Measurements from ENCODE around the gene SMAD5. TPM values are rescaled to one million over a fixed set of nuclear protein-coding genes. Genes with fewer than 3 reads are reported as not detected.

SMAD5 gene
- total RNA-seq, 1 experiment from 2014 or later: 56.3 TPM

DNA sequence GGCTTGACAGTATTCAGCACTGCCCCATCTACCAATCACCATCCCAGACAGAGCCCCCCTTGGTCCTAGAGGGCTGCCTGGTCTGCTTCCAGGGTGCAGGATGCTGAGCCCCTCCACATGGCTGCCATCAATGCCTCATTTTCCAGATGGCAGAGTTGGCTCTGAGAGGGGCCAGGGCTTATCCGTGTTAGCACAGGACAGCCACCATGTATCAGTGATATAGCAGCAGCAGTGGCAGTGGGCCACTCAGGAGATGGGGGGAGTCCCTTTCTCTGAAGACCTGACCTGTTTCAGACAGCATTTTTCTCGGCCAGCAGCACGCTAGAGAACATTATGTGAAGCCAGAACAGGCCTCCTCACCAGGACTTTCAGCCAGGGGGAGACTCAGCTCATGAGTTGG lies 61.9 kb downstream of the SMAD5 start:
- no peak for DNase-seq (ENCODE audit: low read depth)

DNA sequence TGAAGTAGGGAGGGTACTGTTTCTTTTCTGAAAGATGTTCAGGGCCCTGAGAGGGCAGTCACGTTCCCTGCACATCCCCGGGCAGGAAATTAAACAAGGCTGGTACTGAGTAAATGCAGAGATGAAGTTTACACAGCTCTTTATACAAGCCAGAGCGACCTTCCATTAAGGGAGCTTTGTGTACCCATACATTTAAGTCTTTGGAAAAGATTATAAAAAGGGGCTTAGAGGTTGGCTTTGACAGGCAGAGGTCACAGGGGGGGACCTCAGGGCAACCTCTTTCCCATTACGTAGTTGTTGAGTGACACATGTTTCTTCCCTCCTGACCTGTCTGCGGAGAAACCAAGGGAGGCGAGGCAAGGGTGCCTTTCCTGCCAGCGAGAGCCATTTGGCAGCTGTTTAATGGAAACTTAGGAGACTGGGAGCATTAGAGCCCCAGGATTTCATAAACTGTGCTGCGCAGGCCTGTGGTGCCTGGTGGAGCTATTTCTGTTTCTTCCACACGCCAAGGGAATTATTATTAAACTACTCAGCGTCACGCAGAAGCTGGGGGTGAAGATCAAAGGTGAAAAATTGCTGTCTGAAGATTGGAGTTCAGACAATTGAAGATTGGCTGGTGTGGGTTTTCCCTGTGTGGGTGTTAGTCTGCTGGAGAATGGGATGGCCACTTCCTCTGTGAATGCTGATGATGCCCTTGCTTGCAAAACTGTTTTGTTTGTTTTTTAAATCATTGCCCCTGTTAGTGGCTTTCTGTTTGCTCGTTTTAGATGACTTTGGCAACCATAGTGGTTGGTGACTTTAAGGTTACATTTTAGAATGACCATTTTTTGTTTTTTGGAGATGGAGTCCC lies 63.6 kb downstream of the SMAD5 start:
- DNase-seq (ENCODE audit: low read depth): no peak

DNA sequence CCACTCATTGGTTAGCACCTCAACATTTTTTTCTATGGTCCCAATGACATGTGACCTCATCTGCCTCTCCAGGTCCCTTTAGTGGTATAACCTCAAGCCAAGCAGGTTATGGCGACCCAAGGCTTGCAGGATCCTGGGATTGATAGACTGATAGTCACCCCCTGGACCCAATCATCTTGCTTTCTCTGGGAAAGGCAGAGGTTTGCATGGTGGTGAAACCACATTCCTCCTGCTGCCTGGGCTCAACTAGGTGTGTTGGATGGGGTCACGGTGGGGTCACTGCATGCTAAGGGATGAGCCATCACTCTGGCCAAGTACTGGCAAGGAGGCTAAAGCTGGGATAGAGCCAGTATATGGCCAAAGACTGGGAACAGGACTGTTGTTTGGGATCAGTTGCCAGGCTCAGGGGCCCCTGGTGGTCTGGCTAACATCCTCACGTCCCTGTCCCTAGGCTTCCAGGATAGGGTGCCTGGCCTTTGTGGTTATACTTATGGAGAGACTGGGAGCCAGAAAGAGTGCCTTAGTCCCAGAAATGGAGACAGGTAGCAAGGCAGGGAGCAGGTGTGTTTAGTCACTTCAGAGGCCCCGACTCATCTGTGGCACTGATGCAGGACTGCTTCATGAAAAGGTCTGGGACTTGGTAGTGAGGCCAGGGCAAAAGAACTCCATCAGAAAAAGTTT lies 65.0 kb downstream of the SMAD5 start:
- no peak for DNase-seq (ENCODE audit: low read depth)

DNA sequence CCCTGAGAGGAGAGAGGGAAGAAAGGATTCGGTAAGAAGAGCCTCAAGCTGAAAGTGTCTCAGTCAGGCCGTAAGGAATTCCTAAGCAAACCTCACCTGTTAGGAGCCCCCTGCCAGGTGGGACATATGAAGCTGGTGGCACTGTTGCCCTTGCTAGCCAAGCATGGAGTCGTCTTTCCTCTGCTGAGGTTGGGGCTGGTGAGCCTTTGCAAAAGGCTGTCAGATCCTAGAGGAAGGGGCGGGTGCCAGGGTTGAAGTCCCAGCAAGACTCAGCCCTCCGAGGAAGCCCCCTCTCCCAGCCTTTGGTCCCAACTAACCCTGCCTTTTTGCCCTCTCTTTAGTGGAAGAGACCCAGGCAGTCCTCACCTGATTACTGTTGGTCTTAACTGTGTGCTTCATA lies 65.8 kb downstream of the SMAD5 start:
- DNase-seq (ENCODE audit: low read depth): no peak

DNA sequence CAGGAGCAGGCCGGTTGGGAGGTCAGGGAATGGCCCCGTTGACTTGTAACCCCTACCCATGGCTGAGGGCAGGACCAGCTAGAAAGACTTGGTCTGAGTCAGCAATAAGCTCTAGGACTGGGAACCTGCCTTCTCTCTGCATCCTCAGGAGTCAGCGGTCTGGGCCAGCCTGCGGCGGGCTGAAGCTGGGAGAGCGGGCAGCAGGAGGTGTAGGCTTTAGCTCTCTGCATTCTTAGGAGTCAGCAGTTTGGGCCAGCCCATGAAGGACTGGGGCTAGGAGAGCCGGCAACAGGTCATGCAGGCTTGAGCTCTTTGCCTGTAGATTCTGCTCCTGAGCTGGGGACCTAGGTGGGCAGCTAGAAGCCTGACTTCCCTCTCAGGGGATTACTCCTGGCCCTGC lies 66.8 kb downstream of the SMAD5 start:
- no peak for DNase-seq (ENCODE audit: low read depth)

DNA sequence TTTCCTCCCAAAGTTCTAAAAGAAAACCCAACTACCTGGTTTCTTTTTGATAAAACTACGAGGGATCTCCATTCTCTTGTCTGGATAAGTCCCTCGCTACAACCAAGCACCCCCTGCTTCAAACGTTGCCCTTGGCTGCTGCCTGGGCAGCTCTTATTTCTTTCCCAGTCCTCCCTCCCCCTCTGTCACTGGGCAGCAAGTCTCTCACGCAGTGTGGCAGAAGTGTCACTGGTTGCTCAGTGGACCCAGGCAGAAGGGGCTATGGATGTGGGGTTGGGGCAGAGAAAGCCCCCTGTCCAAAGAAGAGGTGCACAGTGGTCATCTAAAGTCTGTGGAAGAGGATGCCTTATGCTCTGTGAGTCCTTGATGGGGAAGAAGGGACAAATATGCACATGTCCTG lies 67.5 kb downstream of the SMAD5 start:
- no peak for DNase-seq (ENCODE audit: low read depth)

DNA sequence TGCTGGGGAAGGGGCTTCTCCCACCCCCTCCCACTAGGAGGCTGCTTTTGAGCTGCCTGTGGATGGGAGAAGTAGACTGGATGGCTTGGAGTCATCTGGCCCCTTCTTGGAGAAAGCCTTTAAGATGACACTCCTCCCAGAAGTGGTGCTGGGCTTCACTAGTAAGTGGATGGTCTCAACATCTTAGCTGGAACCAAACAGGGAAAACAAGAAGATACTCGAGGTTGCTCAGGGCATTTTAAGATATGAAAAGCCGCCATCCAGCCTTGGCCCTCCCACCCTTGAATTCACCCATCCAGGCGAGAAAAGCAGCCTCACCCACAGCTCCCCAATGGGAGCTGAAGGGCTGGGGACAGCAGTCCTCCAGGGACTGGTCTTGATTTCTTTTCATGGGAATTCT lies 68.1 kb downstream of the SMAD5 start:
- DNase-seq (ENCODE audit: low read depth): no peak

DNA sequence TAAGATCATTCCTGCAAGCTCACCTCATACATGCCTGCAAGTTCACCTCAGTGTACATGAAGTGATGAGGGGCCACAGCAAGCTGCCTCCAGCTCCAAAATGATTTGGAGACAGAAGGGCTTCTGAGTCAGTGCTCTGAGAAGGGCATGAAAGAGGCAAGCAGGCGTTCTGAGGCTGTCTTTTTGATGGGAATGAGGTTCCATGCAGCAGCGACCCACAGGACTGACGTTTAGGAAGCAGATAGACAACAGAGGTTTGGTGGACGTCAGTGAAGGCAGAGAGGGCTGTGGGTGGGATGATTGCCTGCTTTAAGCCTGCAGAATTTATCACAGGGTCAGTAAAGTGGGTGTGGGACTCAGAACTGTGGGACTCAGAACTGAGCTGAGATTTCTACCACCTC lies 69.2 kb downstream of the SMAD5 start:
- no peak for DNase-seq (ENCODE audit: low read depth)

DNA sequence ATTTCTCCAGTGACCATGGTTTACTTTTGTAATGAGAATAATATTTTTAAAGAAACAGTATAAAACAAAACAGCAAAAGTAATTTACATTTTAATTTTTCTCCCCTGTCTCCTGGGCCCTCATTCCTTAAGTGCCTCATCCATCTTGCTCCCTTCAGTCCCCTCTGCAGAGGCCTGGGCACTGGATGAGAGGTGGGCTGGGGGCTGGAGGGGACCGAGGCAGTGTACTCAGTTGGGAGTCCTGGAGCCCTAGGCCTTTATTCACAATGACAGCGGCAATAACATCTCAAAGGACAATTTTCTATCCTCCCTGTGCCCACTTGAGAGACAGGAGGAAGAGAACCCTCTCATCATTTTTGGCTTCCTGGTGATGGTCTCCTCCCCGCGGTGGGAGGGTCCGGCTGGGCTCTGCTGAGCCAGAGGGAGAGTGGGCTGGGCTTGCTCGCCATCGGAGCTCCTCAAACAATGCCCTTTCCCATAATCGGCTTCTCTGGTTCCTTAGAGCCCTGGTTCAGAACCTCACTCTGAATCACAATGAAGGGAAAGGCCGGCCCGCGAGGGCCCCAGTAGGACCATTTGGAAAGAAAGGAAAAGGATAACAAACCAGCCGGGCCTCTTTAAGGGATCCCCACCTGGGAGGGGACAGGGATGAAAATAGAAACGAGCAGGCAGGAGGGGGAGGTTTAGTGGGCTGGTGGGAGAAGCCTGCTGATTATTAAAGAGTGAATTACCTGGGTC lies 70.0 kb downstream of the SMAD5 start:
- no peak for DNase-seq (ENCODE audit: low read depth)

DNA sequence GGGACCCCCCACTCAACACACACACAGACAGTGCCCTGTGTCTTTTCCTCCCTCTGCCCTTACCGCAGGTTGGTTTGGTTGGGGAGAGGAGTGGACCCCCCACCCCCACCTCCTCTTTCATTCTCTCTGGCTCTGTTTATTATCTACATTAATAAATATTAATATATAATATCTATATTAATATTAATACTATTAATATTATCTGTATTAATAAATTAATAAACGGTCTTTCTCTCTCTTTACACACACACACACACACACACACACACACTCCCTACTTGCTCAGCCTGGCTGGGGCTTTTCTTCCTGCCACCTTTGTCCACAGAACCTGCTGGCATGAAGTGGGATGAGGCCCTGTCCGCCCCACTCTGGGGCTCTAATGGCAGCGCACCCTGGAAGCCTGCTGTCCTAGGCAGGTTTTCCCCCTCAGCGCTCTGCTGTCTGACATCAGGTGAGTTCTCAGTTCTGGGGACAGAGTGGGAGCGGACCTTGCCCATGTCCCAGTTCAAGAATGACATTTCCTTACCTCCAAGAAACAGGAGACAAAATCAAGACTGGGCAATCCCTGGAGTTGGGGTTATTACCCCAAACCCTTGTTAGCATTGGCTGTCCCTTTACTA lies 70.8 kb downstream of the SMAD5 start:
- no peak for DNase-seq (ENCODE audit: low read depth)

DNA sequence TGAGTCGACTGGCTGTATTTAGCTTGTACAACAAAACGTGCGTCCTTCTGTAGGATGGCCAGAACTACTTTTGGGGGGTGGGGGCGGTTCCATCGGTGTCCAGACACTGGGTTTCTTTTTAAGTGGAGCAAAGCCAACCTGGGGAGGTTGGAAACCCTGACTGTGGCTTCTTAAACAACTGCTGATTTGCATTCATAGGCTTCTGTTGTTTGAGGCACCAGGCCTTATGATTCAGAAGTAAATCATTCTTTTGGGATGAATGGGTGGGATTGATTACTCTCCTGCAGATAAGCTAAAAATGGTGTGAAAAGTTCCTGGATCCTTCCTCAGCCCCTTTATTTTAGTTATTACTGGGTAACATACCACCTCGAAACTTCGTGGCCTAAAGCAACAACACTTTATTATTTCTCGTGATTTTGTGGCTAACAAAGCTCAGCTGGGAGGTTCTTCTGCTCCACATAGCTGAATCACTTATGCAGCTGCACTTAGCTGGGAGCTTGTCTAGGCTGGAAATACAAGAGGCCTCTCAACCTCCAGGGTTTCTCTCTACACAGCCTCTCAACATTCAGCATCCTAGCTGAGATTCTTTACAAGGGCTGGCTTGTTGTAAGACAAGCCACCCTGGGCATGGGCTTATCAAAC lies 72.5 kb downstream of the SMAD5 start:
- no peak for DNase-seq (ENCODE audit: low read depth)

DNA sequence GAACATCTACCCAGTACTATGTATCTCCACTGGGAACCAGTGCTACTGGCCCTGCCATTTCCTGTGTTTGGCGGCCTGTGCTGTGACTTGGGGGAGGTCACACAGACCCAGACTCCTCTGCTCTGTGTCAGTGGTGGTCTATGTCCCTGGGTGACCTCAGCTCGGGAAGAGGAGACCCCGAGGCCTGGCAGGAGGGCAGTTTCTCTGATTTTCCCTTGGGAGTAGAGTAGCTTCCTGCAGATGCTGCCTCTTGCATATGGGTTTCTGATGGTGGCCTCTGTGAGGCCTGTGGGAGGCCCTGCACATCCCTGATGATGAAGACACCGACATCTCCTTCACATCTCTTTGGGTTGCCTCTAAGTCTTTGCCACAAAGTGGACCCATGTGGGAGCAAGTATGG lies 73.3 kb downstream of the SMAD5 start:
- no peak for DNase-seq (ENCODE audit: low read depth)

DNA sequence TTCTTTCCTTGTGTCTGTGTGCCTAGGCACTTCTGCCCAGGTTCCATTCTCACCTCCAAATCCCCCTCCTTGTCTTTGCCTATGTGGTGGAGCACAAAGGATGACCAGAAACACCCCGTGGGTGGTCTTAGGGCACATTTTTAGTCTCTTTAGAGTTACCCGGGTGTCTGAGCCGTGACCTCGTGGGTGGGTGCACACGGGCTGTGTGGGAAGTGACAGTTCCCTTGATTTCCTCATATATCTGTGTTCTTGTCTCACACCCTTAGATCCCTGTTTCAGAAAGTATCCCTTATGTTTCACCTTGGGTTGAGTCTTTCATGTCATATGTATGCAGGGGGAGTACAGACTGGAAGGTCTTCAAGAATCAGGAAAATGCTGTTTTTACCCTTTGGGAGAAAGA lies 73.7 kb downstream of the SMAD5 start:
- no peak for DNase-seq (ENCODE audit: low read depth)

DNA sequence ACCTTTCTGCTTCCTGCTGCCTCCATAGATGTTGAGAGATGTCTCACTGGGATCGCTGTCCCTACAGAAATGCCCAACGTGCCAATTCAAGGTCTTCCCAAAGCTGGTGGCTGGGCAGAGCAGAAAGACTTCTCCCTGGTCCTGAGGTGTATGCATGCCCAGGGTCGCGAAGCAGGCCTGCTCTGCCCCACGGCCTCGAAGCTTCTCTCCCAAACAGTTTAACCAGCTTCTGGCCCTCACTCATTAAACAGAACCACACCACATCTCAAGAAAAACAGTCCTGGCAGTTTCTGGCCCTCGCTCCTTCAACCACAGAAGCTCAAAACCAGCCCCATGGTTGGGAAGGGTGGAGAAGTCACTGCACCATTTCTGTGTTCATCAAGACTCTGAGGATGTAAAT lies 75.0 kb downstream of the SMAD5 start:
- no peak for DNase-seq (ENCODE audit: low read depth)

DNA sequence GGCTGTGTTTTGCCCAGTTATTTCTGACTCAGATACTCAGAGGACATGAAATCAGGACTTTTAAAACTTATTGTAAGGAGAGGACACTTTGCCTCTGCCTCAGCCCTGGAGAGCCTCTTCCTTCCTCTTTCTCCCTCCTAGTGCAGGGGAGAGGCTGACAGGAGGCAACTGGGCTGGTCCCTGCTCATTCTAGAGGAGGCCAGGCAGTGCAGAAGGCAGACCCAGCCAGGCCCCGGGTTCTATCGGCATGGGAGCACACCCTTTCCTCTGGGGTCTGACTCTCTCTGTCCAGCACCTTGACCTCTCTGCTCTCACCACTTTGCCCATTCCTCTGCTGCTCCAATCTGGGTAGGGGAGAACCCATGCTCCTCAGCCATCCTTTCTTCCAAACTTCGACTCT lies 76.3 kb downstream of the SMAD5 start:
- no peak for DNase-seq (ENCODE audit: low read depth)

DNA sequence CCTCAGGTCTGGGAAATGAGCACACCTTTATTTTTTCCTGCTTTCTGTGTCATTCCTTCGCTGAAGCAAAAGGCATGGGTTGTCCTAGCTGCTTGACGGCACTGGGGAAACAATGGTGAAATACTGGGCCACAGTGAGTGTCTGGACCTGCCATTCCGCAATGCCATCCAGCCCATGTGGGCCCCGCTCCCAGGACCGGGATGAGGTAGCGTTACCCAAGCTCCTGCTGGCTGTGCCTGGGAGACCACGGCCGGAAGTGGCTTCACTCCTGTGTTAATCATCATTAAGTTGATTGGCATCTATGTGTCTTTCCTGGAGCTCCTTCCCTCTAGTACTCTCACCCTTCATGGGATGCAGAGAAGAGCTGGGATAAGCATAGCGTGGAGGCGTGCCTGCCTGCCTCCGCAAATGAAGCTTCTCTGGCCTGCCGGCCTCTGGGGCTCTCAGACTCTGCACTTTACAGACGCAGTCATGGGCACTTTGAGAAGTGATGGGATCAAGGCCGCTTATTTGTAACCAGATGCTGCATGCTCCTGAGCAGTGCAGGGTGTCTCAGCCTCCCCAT lies 76.8 kb downstream of the SMAD5 start:
- no peak for DNase-seq (ENCODE audit: low read depth)

DNA sequence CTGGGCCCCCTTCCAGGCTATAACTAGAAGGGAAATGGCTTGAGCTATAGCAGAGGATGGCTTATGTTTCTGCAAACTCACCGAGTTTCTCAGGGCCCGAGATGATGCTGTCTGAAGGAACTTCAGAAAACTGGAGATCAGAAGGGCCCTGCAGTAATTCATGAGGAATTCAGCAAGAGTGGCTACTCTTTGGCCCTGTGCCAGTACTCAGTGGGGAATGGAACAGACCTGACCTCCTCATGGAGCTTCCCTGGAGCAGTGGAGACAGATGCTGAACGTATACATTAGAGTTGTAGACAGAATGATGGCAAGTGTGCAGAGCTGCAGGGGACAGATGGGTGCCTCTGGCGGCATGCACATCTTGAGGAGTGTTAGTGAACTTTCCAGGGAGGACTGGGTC lies 77.6 kb downstream of the SMAD5 start:
- peak; percentile 11 for DNase-seq (ENCODE audit: low read depth)

DNA sequence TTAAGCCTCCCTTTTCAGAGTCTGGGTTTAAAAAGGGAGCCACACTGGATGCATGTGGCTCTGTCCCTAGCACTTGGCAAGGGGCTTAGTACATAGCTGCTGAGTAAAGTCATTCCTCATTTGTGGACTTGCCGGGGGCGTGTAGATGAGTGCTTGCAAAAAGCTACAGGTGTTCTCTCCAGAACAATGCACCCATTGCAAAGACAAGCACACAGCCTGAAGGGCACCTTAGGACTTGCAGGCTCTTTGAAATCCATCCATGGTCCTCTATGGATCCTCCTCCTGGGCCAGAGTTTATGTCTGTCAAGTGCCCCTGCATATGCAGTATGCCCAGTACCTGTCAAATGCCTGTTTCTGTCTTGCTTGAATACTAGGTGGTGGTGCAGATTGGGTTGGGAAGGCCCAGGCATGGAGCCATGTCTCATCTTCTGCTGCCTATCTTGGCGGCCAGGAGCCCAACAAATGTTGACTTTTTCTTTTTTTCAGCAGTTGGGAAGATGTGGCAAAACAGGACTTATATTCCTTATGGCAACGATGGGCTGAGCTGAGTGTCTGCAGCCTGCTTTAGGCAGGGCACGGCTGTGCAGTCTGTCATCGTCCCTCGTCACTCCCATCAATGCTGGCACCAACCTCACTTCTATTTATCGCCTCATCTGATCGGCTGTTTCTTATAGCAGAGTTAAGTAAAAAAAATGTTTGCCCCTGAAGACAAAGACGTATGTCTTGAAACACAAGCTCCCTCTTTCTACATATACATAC lies 78.8 kb downstream of the SMAD5 start:
- no peak for DNase-seq (ENCODE audit: low read depth)

DNA sequence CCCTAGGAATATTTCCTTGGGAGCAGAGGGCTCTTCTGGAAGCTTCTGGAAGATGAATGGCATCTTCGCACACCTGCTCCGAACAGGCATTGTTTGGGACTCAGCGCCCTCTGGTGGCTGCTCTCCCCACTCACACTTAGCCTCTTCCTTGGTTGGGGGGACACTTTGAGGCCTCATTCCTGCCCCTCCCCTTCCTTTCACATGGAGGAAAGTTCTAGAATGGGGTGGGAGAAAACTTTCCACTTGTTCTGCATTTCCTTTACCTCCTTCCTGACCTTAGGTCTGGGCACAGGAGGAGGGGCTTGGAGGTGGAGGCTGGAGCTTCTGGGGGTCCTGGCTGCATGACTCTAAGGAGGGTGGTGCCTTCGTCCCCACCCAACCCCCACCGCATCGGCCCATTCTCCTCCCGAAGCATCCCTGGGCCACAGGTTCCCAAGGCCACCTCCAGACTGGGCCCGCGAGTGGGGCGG lies 79.6 kb downstream of the SMAD5 start:
- peak; percentile 54 for DNase-seq (ENCODE audit: low read depth)

DNA sequence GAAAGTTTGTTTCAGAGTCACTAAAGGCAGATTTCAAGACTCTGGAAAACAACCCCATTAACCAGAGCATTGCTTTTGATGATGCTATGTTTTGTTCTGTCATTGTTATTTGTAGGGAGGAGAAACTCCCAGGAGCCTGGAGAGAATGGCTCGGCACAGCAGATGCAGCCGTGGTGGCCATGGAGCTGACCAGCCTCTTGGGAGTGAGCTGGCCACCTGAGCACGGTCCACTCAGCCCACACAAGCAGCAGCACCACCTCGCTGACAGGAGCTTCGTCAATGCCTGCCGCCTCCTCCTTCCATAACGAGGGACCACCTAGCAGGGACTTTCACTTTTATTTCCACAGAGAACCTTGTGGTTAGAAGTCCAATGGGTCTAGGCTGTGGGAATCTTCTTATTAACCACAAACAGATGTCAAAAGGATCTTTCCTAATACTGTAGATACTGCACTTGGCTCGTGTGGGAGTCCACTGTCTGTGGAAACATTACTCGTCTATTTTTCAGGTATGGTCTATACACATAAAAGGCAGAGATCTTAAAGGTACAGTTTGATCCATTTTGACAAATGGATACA lies 81.4 kb downstream of the SMAD5 start:
- no peak for DNase-seq (ENCODE audit: low read depth)
